T-helper 1 cell (primary cell): ENCODE measurements around the gene HDAC4.
"Not testable (repeated sequence)": the region's sequence is repeated elsewhere in the genome, so short reads cannot be mapped to it uniquely, and the experiment has no call there.

Experiments used
- DNase-seq, 5 donors: peaks; one replicate each; pipeline ENCODE4 v3.0.0-alpha.2; 2012 to 2020

Gene HDAC4

GRCh38 chr2:239075918-239076758, 324.7 kb downstream of the HDAC4 start:
- no peak for DNase-seq

DNA sequence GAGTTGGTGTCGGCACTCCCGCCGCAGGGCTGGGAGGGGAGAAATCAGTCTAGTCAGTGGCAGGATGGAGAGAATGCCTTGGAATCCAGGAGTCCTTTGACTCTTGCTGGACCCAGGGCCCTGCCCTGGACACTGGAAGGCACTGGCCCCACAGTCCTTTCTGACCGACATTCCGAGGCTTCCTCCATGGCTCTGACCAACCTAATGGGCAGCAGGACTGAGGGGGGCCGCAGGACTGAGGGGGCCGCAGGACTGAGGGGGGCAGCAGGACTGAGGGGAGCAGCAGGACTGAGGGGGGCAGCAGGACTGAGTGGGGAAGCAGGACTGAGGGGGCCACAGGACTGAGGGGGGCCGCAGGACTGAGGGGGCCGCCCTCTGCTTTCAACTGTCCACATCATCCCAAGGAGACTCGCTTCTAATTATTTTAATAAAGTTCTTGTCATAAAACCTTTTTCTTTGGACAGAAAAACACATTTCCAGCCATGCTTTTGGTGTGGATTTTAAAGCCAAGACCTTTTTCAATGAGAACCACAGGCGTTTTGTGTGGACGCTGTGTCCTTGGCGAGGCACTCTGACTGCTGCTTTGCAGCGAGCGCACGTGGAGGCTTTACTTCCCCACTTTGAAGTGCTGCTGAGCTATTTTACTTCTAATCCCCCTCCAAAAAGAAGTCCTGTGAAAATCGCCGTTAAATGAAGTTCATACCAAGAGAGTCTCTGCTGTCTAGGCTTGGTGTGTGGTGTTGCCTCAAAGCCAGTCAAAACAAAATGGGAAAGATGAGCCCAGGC, 326.9 kb downstream of the HDAC4 start:
- no peak for DNase-seq

DNA sequence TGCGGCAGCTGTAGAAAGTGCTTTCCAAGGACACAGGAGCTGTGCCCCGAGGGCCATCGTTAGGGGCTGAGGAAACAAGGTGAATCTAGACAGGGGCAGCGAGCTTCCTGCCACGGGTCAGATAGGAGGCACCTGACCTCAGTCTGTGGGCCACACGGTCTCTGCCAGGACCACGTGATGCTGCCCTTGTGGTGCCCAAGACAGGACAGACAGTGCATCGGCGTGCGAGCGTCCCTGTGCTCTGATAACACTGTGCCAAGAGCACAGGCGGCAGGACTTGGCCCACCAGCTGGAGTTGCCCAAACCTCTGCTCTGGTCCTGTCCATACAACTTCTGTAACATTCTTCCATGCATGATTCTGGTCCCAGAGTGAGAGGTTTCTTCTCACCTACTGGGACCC, 327.6 kb downstream of the HDAC4 start:
- DNase-seq = no peak

GRCh38 chr2:239072786-239073185, 328.0 kb downstream of the HDAC4 start:
- no peak for DNase-seq

GRCh38 chr2:239070466-239070865, 330.4 kb downstream of the HDAC4 start:
- no peak for DNase-seq

DNA sequence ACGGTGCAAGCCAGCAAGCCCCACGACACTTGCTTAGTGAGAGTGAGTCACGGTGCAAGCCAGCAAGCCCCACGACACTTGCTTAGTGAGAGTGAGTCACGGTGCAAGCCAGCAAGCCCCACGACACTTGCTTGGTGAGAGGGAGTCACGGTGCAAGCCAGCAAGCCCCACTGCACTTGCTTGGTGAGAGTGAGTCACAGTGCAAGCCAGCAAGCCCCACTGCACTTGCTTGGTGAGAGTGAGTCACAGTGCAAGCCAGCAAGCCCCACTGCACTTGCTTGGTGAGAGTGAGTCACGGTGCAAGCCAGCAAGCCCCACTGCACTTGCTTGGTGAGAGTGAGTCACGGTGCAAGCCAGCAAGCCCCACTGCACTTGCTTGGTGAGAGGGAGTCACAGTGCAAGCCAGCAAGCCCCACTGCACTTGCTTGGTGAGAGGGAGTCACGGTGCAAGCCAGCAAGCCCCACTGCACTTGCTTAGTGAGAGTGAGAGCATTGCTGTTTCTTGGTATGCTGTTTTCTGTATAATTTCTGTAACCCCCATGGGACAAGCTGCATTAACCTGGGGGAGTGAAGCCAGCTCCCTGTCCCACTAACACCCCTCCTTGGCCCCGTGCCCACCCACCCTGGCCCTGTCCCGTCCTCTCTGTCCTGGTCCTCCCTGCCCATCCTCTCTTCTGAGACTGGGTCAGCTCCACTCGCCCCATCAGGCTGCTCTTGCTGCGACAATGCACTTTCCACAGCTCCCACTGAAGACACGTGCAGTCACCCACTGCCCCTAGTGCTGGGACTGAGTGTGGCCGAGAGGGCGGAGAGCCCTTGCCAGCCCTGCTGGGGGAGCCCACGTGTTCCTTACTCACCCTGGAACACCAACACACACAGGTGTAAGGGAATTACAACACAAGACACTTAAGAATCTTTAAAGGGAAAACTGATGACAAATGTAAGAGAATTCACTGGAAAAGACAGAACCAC, 331.2 kb downstream of the HDAC4 start:
- not testable (repeated sequence) for DNase-seq

DNA sequence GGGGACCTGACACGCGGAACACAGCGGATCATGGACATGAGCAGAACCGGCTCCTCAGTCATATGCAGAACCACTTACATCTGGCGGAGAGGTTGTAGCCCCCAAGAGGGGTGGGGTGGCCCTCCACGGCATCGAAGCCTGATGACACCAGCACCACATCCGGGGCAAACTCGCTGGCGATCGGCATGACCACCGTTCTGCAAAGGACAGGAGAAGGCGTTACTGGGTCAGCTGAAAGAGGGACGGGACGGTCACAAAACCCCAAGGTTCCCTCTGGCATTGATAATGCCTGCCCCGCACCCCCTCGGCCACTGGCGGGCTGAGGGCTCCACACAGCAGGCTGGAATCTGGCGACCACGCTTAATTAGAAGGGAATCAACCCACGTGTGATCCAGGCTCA, 332.4 kb downstream of the HDAC4 start:
- DNase-seq = no peak

GRCh38 chr2:239067196-239067865, 333.5 kb downstream of the HDAC4 start:
- no peak for DNase-seq

- DNase-seq = no peak
Measured at GRCh38 chr2:239066597-239066996, 334.2 kb downstream of the HDAC4 start.

- DNase-seq = no peak
Measured at GRCh38 chr2:239065962-239066361, 334.9 kb downstream of the HDAC4 start.

- DNase-seq = no peak
Measured at GRCh38 chr2:239065537-239065936, 335.3 kb downstream of the HDAC4 start.

DNA sequence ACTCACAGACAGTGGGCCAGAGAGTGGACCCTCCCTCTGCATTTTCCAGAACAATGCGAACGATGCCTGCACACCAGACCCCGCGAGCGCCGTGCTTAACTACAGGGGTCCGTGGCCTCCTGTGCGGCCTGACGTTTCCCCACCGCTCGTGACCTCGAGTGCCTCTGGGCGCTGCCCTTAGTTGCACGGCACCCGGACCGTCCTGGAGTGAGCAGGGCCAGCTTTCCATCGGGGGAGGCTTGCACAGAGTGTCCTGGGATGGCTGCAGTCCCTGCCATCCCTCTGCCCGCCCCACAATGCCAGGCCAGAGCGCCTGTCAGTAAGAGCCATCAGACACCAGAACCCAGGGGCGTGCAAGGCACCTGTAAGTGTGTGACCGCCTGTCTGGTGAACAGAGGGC, 335.9 kb downstream of the HDAC4 start:
- no peak for DNase-seq

- DNase-seq = no peak
Measured at GRCh38 chr2:239064253-239064652, 336.6 kb downstream of the HDAC4 start.

GRCh38 chr2:239062743-239063142, 338.1 kb downstream of the HDAC4 start:
- DNase-seq = no peak

GRCh38 chr2:239061824-239062570, 338.8 kb downstream of the HDAC4 start:
- no peak for DNase-seq

DNA sequence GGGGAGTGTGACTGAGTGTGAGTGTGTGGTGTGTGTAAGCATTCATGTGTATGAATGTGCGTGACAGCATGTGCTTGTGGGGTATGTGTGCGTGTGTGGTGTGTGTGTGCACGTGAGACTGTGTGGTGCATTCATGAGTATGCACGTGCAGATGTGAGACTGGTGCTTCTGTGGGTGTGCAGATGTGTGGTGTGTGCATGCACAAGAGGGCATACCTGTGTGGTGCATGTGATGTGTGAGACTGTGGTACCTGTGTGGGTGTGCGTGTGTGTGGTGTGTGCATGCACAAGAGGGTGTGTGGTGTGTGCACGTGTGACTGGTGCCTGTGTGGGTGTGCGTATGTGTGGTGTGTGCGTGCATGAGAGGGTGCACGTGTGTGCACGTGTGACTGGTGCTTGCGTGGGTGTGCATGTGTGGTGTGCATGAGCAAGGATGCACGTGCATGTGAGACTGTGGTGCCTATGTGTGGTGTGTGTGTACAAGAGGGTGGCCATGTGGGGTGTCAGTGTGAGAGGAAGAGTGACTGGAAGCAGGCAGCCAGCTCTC, 339.6 kb downstream of the HDAC4 start:
- DNase-seq = no peak

DNA sequence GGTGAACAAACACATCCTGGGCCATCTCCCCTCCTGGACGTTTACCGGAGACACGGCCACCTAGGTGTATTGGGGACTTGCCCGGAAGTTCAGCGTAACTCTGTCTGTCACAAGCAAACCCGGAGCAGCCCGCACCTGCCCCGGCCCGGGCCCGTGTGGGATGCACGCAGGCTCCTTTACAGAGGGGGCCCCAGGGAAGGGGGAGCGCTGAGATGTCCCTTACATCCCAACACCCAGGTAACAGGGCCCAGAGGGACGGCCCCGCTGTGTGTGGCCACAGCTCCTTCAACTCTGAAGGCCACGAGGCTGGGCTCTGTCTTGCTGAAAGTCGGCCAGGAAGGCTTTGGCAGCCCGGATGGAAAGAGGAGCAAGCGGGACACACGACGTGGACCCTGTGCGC, 340.1 kb downstream of the HDAC4 start:
- DNase-seq = no peak

DNA sequence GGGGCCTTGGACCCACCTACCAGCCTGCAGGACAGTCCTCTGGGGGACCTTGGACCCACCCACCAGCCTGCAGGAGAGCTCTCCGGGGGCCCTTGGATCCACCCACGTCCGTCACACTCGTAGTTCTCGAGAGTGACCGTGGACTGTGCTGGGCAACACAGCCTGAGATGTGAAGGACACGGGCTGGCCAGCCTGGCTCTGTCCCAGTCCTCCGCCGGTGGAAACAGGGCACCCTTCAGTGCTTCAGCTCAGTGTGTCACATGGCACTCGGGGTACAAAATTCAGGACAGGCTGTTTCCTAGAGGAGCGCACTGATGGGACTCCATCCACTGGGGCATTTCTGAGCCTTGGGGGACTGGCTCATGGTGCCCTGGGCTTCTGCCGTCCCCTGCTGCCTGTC, 341.0 kb downstream of the HDAC4 start:
- no peak for DNase-seq

DNA sequence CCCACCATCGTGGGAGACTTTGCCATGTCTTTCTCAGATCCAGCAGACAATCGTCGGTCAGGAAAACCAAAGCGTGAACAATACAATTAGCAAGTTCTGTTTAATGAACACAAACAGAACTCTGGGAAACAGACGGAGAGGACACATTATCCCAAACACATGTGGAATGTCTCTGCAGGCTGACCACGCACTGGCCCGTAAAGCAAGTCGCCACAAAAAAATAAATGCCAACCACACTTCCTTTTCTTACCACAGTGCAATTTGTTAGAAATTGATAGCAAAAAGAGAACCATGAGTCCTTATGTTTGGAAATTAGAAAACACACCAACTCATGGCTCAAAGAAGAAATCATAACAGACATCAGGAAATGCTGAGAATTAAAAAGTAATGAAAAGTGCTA, 342.1 kb downstream of the HDAC4 start:
- no peak for DNase-seq

- DNase-seq = no peak
Measured at GRCh38 chr2:239057533-239057932, 343.3 kb downstream of the HDAC4 start.

DNA sequence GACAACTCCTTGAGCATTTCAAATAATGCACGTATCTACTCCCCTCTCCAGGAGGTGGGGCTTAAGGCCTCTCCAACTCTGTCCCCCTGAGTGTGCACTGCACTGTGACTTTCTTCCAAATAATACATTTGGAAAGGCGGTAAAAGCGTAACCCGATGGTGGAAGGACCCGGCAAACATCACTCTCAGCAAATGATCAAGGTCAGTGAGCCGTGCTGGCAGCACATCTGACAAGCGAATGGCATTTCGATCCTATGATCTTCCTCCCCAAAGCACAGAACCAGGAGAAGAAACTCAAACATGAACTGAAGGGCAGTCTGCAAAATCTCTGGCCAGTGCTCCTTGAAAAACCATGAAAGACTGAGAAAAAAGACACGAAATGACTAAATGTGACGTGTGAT, 344.2 kb downstream of the HDAC4 start:
- no peak for DNase-seq
